Gastroesophageal sphincter (tissue), 3 donors: ENCODE results near the gene GCHFR.

Experiments
- EP300 ChIP-seq: sonication (generic); formaldehyde crosslinking; IDR thresholded peaks from one replicate; pipeline ENCODE4 v1.6.1; 2017; ENCODE audit warnings: antibody characterized with exemption, mild to moderate bottlenecking
- POLR2A ChIP-seq, 2 donors: fragments of 450-650 bp; IDR thresholded peaks; one replicate each; pipeline ENCODE4 v1.6.1; 2017; ENCODE audit warnings: antibody characterized with exemption in 2 of 2, mild to moderate bottlenecking in 2 of 2, moderate library complexity in 1 of 2
- POLR2AphosphoS5 ChIP-seq: sonication (generic); formaldehyde crosslinking; IDR thresholded peaks from one replicate; pipeline ENCODE4 v1.6.1; 2017; ENCODE audit warnings: antibody characterized with exemption
- TF ChIP-seq, protein P1 (sequence below), 4 experiments: fragments of 200-600 bp in 2 of 4; fragments of 450-650 bp in 2 of 4; sonication (generic) in 1 of 4; IDR thresholded peaks; one replicate each; pipeline ENCODE4 v1.5.1; 2017 to 2019; ENCODE audit warnings: antibody characterized with exemption in 4 of 4, mild to moderate bottlenecking in 2 of 4, moderate library complexity in 2 of 4

DNA sequence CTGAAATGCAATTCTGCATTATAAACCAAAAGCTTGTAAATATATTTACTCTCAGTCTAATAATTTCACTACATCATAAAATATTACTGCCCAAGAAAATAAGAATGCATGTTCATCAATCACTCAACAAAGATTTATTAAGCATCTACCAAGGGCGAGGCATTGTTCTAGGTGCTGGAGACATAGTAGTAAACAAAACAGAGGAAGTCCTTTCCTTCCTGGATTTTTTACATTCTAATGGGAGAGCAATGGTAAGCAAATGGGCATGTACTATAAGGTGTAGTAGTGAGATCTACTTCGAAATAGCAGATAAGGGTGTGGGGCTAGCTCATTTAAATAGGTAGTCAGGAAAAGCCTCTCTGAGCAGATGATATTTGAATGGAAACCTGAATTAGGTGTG is 32.2 kb downstream of the GCHFR start:
- TF ChIP-seq, protein P1, sequence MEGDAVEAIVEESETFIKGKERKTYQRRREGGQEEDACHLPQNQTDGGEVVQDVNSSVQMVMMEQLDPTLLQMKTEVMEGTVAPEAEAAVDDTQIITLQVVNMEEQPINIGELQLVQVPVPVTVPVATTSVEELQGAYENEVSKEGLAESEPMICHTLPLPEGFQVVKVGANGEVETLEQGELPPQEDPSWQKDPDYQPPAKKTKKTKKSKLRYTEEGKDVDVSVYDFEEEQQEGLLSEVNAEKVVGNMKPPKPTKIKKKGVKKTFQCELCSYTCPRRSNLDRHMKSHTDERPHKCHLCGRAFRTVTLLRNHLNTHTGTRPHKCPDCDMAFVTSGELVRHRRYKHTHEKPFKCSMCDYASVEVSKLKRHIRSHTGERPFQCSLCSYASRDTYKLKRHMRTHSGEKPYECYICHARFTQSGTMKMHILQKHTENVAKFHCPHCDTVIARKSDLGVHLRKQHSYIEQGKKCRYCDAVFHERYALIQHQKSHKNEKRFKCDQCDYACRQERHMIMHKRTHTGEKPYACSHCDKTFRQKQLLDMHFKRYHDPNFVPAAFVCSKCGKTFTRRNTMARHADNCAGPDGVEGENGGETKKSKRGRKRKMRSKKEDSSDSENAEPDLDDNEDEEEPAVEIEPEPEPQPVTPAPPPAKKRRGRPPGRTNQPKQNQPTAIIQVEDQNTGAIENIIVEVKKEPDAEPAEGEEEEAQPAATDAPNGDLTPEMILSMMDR (IDR thresholded peaks at IDR 0.05) = no peak
- TF ChIP-seq POLR2A (IDR thresholded peaks at IDR 0.05) (no peak), POLR2AphosphoS5 (no peak), EP300 (no peak)
